Lung microvascular endothelial cell (primary cell): Measurements from ENCODE around the gene IRF4. TPM values are rescaled to one million over a fixed set of nuclear protein-coding genes. Genes with fewer than 3 reads are reported as not detected.
"Not testable (repeated sequence)": the region's sequence is repeated elsewhere in the genome, so short reads cannot be mapped to it uniquely, and the experiment has no call there.

Experiments used
- DNase-seq, 2 donors: peaks; one replicate each; pipeline versions ENCODE4 v3.0.0 to v3.0.0-alpha.2; 2010; ENCODE audit warnings: low read depth in 2 of 2
- total RNA-seq: library from RNA; depleted of rRNA; stranded (reverse); fragments of >200 nt; gene quantifications from 2 replicates; pipeline ENCODE4 v1.2.1, GENCODE V29; 2014

IRF4 gene
- total RNA-seq, 1 donor from 2014 or later: not detected

- no peak for DNase-seq
Measured at GRCh38 chr6:366389-367297, 24.9 kb upstream of the IRF4 start.

- no peak for DNase-seq
Measured at GRCh38 chr6:367298-367794, 24.2 kb upstream of the IRF4 start.

DNA sequence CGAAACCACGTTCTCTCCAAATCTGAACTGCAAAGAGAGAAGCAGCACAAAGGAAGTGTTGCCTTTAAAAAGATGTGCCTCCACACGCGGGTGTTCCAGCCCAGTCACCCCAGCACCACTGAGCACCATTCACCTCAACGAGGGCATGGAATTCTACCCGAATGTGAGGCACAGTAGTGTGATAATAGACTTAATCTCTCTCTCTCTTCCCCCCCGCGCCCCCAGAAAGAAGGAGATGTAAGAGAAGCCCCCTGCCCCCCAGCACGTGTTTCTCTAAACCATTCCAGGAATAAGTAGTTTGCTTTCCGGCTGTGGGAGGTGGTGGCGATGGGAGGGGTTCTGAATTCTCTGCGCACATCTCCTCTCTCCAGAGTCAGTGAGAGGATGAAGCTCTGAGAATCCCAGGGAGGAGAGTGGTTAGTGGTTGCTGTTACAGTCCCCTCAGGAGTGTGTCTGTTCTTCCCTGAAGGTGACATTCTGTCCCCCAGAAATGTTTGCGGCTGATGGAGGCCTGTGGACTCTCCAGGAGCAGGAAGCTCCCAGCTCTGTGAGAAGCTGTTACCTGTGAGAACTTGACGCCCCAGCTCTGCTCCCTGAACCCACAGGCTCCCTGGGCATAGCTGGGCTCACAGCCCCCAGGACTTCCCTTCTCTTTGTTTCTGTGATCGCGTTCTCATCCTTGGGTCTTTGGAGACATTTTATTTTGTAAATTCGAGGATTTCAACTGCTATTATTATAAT lies 23.5 kb upstream of the IRF4 start:
- no peak for DNase-seq

DNA sequence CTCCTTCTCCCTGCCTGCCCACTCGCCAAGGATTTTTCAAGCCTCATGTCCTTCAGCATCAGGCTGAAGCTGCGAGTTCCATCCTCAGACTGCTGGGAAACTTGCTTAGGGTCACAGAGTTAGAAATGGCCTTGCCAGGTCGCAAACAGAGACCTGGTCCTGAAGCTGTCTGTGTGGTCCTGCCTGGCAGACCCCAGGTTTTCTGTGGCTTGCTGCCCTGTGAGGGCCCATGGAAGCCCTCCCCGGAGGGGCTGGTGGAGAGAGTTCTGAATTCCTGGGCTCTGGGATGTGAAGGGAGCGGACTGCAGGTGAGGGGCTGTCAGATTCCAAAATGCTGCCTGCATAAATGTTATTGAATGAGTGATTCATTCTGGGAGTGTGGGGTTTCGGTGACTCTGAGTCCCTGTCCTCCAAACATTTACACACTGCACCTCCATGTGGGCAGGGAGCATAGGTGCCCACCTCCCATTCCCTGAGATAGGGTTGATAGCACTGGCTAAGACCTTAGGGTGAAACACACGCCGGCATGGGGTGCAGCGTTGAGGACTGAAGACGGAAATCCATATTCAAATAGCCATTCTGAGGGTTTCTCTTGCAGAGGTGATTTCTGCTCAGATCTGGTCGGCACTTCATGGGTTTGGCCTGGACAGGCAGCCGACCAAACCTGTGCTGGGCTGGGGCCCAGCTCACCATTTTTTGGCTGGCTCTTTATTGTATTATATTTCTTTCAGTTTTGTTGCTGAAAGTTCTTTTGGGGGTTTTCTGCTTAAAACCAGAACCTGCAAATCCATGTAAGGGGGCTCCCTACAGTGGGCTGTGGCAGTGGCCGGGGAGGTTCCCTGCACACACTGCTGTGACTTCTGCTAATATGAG lies 21.8 kb upstream of the IRF4 start:
- no peak for DNase-seq

- DNase-seq: no peak
Measured at GRCh38 chr6:370555-370954, 21.0 kb upstream of the IRF4 start.

GRCh38 chr6:371851-372250 lies 19.7 kb upstream of the IRF4 start:
- DNase-seq: not testable (repeated sequence)

DNA sequence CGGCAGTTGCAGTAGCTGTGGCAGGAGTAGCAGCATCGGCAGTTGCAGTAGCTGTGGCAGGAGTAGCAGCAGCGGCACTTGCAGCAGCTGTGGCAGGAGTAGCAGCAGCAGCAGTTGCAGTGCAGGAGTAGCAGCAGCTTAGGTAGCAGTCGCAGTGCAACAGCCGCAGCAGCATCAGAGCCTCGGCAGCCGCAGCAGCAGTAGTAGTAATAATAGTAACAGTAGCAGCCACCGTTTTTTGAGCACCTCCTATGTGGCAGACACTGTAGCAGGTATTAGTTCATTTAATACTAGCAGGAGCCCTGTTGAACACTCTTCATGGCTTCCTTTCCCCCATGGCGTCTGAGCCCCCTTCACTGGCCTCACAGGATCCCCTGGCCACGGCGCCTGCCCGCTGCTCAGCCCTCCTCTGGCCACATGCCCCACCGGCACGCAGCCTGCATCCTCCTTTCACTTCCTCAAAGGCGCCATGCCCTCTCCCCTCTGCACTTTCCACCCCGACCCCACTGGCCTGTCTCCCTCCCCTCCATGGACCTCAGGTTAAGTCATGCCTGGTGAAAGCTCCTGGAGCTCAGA lies 19.1 kb upstream of the IRF4 start:
- no peak for DNase-seq

DNA sequence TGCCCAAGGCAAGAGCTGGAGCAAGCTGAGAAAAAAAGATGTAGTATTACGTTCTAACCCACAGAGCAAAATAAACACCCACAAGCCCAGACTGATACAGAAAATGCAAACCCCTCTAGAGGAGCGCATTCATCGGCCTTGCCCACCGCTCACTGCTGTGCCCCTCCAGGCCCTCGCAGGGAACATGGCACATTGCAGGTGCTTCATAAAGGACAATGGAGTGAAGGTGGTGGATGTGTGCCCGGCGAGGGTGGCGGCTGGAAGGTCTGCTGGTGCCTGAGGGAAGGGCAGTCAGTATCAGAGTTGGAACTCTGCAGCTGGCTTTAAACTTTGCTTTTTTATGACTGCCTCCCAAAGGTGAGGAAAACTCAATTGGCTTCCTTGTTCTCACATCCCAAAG lies 18.5 kb upstream of the IRF4 start:
- DNase-seq: no peak

- peak in 1 of 2 donors; percentile 28 for DNase-seq
Measured at GRCh38 chr6:373773-374724, 17.5 kb upstream of the IRF4 start.

DNA sequence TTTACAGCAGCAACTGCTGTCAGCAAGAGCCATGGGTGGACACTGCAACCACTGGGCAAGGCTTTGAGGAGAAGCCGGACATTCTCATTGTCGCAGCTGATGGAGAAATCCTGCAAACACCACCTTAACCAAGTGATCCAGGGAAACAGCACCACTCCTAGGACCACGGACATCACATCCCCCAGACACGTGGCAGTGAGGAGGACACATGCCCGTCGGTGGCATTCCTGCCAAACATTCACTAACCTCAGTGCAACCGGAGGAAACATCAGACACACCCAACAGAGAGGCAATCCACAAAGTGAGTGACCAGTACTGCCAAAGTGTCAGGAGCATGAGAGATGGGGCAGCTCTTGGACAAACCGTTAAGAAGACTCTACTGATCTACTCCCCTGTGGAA lies 16.6 kb upstream of the IRF4 start:
- DNase-seq: no peak

- no peak for DNase-seq
Measured at GRCh38 chr6:376827-377640, 14.5 kb upstream of the IRF4 start.

- not testable (repeated sequence) for DNase-seq
Measured at GRCh38 chr6:377641-378020, 13.9 kb upstream of the IRF4 start.

DNA sequence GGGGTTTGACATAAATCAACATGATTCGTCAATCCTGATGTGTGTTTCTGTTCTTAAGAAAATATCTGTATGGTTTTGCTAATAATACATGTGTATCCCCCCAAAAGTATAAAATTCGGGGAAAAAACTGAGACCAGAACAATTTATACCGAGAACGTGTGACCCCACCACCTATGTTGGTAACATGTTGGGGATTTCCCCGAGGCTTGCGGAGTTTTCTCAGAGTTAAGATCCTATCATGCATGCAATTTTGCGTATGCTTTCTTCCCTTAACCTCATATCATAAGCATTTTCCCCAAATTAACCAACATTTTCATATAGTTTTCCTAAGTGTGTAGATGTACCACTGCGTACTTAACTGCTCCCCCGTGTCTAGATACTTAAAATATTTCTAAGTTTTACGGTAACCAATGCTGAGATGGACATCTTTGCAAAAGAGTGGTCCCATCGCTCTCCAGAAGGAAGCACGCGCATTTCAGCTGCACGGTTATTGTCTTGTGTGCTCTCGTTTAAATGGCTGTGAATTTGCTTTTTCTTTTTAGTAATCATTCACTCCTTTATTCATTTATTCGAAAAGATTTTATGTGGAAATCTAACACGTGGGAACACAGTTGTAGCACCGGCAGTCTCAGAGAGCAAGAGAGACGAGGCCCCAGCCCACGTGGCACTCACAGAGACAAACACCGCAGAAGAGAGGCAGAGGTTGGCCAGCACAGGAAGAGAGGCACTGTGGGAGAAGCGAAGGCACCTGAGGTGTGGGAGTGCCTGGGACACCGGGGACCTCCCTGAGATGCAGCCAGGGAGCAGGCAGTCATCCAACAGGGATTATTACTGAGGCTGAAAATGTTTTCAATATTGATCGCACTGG lies 13.2 kb upstream of the IRF4 start:
- no peak for DNase-seq

DNA sequence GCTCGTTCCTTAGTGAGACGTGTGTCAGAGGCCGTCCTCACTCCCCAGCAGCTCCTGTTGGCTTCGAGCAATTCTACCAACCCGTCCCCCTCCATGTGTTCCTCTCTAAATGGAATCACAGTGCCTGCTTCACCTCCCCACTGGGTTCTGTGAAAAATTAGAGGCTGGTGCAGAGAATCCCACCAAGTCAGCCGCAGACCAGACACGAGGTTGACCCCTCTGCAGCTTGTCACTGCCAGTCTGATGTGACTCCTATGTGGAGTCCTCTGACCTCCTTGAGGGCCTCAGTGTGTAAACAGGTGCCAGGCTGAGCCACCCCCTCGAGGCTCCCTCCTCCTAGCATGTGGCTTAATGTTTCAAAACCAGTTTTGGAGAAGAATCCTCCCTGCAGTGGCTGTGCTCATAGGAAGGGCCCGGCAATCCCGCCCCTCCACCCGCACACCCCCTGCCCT lies 12.6 kb upstream of the IRF4 start:
- DNase-seq: no peak

DNA sequence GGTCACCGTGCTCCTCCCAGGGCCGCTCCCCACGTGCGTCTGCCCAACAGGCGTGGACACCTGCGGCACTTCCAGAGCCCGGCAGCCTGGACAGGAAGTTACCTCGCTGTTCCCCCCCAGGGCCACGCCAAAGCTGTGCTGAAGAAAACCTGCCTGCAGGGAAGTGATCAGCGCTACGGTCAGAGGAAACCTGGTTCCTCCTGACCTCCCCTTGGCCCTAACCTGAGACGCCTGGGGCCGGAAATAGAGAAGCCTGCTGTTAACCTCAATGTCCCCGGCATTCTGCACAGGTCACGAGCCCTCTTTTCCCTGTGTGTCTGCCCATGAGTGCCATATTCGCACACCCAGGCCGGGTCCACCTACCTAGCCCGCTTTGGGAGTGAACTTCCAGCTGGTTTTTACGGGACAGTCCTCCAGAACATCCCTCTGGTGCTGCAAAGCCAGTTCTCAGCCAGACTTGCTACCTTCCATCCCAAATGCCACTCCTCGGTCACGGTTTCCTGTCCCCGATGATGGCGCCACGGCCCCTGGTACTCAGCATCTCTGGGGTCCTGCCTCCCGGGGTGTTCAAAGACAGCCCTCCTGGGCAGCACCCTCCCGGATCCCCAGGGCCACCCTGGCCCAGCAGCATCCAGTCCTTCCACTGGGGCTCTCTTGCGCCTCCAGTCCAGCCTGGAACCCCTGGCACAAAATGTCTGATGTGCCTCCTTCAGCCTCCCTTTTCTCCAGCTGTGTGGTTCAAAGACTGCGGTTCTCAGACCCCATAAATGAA lies 12.0 kb upstream of the IRF4 start:
- no peak for DNase-seq

DNA sequence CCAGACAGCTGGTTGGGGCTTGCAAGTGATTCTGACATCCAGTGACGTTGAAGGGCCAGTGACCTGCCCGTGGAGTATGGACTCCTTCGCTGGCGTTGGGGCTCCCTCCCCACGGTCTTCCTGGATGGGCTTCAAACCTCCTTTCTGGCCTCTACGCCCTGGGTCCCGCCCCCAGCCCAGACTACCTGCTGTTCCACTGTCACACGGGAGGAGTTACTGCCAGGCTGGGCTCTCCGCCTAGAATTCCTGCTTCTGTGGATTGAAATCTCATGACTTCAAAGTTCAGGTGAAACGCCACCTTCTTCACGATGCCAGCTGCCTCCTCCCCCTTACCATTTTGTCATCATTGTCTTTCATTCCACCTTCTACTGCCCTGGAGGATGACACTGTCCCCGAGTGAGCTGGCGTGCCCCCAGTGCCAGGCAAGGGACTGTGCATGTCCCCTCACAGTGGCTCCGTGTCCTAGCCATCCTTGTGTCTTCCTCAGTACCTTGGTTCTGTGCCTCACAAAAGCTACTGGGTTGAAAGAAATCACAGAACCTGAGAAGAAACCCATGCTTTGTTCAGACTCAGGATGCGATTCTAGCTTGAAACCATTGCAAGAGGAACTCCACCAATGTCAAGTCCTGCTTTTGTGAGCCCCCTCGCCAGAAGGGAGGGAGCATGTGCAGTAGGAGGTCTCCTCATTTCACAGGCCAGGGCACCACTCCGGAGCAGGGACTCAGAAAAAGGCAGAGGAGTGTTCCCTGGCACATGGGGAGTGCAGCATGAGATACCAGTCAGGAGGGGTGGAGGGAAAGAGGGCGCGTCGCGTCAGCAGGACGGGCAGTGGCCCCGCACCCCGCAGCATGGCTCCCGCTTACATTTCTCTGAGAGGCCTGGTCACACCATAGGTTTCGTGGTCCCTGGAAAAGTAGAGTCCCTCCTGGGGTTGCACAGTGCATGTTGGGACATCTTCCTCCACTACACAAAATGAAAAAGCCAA lies 11.0 kb upstream of the IRF4 start:
- DNase-seq: no peak
